NT2/D1 (cell line): Measurements from ENCODE around the gene KRTAP5-11.
"Not testable (repeated sequence)": the region's sequence is repeated elsewhere in the genome, so short reads cannot be mapped to it uniquely, and the experiment has no call there.

Experiments used
- DNase-seq: peaks from one replicate; pipeline ENCODE4 v3.0.0-alpha.2; 2011; ENCODE audit warnings: low read depth, low spot score
- H3K27me3 ChIP-seq: 2 replicates; pipeline ENCODE4 v1.6.0; 2011; ENCODE audit warnings: mild to moderate bottlenecking; ENCODE audit not compliant: insufficient read length, insufficient read depth
- H3K36me3 ChIP-seq: 2 replicates; pipeline ENCODE4 v1.6.1; 2011; ENCODE audit warnings: mild to moderate bottlenecking, low read length, mixed read lengths; ENCODE audit not compliant: insufficient read depth, insufficient read length
- H3K4me1 ChIP-seq: 2 replicates; pipeline ENCODE4 v1.5.1; 2011; ENCODE audit not compliant: insufficient read depth, insufficient read length
- H3K4me3 ChIP-seq: 2 replicates; pipeline ENCODE4 v1.5.1; 2011; ENCODE audit warnings: low read depth; ENCODE audit not compliant: insufficient read length
- H3K9ac ChIP-seq: 2 replicates; pipeline ENCODE4 v1.6.0; 2011; ENCODE audit warnings: low read depth; ENCODE audit not compliant: insufficient read length
- H3K9me3 ChIP-seq: 2 replicates; pipeline ENCODE4 v1.5.1; 2011; ENCODE audit warnings: mild to moderate bottlenecking, low read length; ENCODE audit not compliant: insufficient read depth
- SUZ12 ChIP-seq: IDR thresholded peaks from 2 replicates; pipeline ENCODE4 v1.6.1; 2011; ENCODE audit not compliant: insufficient read length, insufficient read depth; ENCODE audit errors: extremely low read depth
- YY1 ChIP-seq: IDR thresholded peaks from 2 replicates; pipeline ENCODE4 v1.6.1; 2011; ENCODE audit not compliant: insufficient read length, insufficient read depth
- ZNF274 ChIP-seq: IDR thresholded peaks from 2 replicates; pipeline ENCODE4 v1.6.1; 2011; ENCODE audit warnings: mild to moderate bottlenecking, low read depth, low read length

KRTAP5-11 gene

DNA sequence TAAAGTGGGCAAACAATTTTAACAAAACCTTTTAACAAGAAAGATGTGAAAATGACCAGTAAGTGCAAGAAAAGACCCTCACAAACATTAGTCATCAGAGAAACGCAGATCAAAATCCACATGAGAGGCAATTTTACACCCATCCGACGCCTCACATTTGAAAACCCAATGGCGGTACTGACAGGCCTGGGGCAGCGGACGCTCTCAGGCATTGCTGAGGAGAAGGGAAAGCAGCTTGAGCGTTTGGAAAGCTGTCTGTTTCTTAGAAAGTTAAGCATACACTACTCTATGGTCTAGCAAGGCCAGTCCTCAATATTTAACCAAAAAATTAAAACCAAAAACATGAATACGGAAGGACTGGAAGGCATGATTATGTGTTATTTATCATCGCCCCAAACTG is 46.9 kb downstream of the KRTAP5-11 start:
- H3K9me3 ChIP-seq, result no peaks in the 10 kb centered on the region
- no peaks in the 10 kb centered on the region for H3K27me3 ChIP-seq
- peaks cover 4% of the 10 kb centered on the region for H3K4me1 ChIP-seq
- TF ChIP-seq SUZ12, result no peak
- no peak for TF ChIP-seq YY1
- no peak for TF ChIP-seq ZNF274
- no peak for DNase-seq
- no peak overlapping the region for H3K9ac ChIP-seq
- no peaks in the 10 kb centered on the region for H3K36me3 ChIP-seq
- no peak overlapping the region for H3K4me3 ChIP-seq

DNA sequence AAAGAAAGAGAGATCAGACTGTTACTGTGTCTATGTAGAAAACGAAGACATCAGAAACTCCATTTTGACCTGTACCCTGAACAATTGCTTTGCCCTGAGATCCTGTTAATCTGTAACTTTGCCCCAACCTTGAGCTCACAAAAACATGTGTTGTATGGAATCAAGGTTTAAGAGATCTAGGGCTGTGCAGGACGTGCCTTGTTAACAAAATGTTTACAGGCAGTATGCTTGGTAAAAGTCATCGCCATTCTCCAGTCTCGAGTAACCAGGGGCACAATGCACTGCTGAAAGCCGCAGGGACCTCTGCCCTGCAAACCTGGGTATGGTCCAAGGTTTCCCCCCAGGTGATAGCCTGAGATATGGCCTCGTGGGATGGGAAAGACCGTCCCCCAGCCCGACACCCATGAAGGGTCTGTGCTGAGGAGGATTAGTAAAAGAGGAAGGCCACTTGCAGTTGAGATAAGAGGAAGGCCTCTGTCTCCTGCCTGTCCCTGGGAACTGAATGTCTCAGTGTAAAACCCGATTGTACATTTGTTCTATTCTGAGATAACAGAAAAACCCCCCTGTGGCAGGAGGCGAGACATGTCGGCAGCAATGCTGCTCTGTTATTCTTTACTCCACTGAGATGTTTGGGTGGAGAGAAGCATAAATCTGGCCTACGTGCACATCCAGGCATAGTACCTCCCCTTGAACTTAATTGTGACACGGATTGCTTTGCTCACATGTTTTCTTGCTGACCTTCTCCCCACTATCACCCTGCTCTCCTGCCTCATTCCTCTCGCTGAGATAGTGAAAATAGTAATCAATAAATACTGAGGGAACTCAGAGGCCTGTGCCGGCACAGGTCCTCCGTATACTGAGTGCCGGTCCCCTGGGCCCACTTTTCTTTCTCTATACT is 47.7 kb downstream of the KRTAP5-11 start:
- H3K9me3 ChIP-seq, H3K9ac ChIP-seq, H3K4me1 ChIP-seq, H3K27me3 ChIP-seq, H3K4me3 ChIP-seq, H3K36me3 ChIP-seq, DNase-seq: not testable (repeated sequence)

DNA sequence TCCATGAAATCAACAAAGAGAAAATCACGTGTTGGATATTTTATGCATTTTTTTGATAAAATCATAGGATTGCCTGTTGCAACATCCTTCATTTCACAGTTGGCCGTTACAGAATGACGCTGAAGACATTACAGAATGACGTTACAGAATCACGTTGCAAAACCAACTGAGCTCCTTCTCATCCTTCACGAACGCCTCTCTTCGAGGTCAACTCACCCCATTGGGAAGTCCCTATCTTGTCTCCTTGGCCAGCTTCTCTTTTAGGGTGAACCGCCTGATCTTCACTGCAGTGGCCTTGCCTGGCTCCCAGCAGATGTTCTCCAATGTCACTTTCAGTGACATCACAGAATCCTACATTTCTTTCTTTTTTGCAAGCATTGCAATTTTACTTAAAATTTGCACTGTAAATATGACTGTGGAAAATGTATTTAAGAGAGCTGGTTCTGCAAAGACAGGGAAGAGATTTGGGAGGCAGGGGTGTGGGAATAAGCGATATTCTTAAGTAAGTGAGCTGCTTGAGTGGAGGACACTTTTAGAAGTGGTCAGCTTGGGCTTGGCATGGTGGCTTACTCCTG is 50.6 kb downstream of the KRTAP5-11 start:
- DNase-seq, result no peak
- no peaks in the 10 kb centered on the region for H3K9me3 ChIP-seq
- H3K4me1 ChIP-seq, result peaks cover 2% of the 10 kb centered on the region
- H3K36me3 ChIP-seq, result no peaks in the 10 kb centered on the region
- no peak overlapping the region for H3K9ac ChIP-seq
- H3K4me3 ChIP-seq, result no peak overlapping the region
- TF ChIP-seq ZNF274 (no peak), SUZ12 (no peak), YY1 (no peak)
- H3K27me3 ChIP-seq, result no peaks in the 10 kb centered on the region
